KMS-11 (cell line): ENCODE results near the gene TDRD5.

ENCODE experiments used
- H2AFZ ChIP-seq: fragments of 200-600 bp; sonication (generic); 2 replicates; pipeline ENCODE4 v1.6.1; 2016; ENCODE audit warnings: antibody characterized with exemption, mixed run types, low read depth
- H3K27ac ChIP-seq: fragments of 200-600 bp; sonication (generic); 2 replicates; pipeline ENCODE4 v1.6.1; 2016; ENCODE audit warnings: mild to moderate bottlenecking, mixed run types
- H3K27me3 ChIP-seq: fragments of 200-600 bp; sonication (generic); 2 replicates; pipeline ENCODE4 v1.6.1; 2017; ENCODE audit warnings: mild to moderate bottlenecking, low read depth, mixed run types, moderate library complexity; ENCODE audit not compliant: insufficient read depth
- H3K36me3 ChIP-seq: fragments of 200-600 bp; sonication (generic); 2 replicates; pipeline ENCODE4 v1.6.1; 2017; ENCODE audit warnings: mild to moderate bottlenecking, mixed run types; ENCODE audit not compliant: insufficient read depth
- H3K4me1 ChIP-seq: fragments of 200-600 bp; sonication (generic); 2 replicates; pipeline ENCODE4 v1.6.1; 2016; ENCODE audit warnings: mild to moderate bottlenecking, low read depth, mixed run types; ENCODE audit not compliant: poor library complexity, severe bottlenecking
- H3K4me2 ChIP-seq: fragments of 200-600 bp; sonication (generic); 2 replicates; pipeline ENCODE4 v1.7.0; 2016; ENCODE audit warnings: mild to moderate bottlenecking, mixed run types
- H3K4me3 ChIP-seq: fragments of 200-600 bp; sonication (generic); IDR thresholded peaks from 2 replicates; pipeline ENCODE4 v1.6.1; 2017; ENCODE audit warnings: low read depth, low read length, mixed read lengths; ENCODE audit not compliant: insufficient read depth
- H3K79me2 ChIP-seq: fragments of 200-600 bp; sonication (generic); 2 replicates; pipeline ENCODE4 v1.6.1; 2016; ENCODE audit warnings: low read depth, mixed run types; ENCODE audit not compliant: insufficient read depth
- H3K9ac ChIP-seq: fragments of 200-600 bp; sonication (generic); 2 replicates; pipeline ENCODE4 v1.6.1; 2016; ENCODE audit warnings: mild to moderate bottlenecking, mixed run types
- H4K20me1 ChIP-seq: fragments of 200-600 bp; sonication (generic); 2 replicates; pipeline ENCODE4 v1.6.1; 2016; ENCODE audit warnings: mild to moderate bottlenecking, mixed run types; ENCODE audit not compliant: insufficient read depth
- TF ChIP-seq, protein P1 (sequence below): fragments of 200-600 bp; sonication (generic); conservative IDR thresholded peaks from 2 replicates; pipeline ENCODE4 v1.6.1; 2017; ENCODE audit warnings: low read depth, mild to moderate bottlenecking, antibody characterized with exemption, low read length, moderate library complexity, mixed read lengths

Gene TDRD5

GRCh38 chr1:179707406-179707805, 115.8 kb downstream of the TDRD5 start:
- Histone ChIP-seq H3K4me3 (no peak overlapping the region), H3K27me3 (no peaks in the 10 kb centered on the region), H3K27ac (no peak overlapping the region), H3K9ac (no peak overlapping the region), H2AFZ (no peak overlapping the region), H3K4me1 (no peaks in the 10 kb centered on the region), H3K4me2 (no peak overlapping the region), H4K20me1 (no peaks in the 10 kb centered on the region), H3K79me2 (no peaks in the 10 kb centered on the region), H3K36me3 (no peaks in the 10 kb centered on the region)
- TF ChIP-seq, protein P1, sequence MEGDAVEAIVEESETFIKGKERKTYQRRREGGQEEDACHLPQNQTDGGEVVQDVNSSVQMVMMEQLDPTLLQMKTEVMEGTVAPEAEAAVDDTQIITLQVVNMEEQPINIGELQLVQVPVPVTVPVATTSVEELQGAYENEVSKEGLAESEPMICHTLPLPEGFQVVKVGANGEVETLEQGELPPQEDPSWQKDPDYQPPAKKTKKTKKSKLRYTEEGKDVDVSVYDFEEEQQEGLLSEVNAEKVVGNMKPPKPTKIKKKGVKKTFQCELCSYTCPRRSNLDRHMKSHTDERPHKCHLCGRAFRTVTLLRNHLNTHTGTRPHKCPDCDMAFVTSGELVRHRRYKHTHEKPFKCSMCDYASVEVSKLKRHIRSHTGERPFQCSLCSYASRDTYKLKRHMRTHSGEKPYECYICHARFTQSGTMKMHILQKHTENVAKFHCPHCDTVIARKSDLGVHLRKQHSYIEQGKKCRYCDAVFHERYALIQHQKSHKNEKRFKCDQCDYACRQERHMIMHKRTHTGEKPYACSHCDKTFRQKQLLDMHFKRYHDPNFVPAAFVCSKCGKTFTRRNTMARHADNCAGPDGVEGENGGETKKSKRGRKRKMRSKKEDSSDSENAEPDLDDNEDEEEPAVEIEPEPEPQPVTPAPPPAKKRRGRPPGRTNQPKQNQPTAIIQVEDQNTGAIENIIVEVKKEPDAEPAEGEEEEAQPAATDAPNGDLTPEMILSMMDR, result no peak

DNA sequence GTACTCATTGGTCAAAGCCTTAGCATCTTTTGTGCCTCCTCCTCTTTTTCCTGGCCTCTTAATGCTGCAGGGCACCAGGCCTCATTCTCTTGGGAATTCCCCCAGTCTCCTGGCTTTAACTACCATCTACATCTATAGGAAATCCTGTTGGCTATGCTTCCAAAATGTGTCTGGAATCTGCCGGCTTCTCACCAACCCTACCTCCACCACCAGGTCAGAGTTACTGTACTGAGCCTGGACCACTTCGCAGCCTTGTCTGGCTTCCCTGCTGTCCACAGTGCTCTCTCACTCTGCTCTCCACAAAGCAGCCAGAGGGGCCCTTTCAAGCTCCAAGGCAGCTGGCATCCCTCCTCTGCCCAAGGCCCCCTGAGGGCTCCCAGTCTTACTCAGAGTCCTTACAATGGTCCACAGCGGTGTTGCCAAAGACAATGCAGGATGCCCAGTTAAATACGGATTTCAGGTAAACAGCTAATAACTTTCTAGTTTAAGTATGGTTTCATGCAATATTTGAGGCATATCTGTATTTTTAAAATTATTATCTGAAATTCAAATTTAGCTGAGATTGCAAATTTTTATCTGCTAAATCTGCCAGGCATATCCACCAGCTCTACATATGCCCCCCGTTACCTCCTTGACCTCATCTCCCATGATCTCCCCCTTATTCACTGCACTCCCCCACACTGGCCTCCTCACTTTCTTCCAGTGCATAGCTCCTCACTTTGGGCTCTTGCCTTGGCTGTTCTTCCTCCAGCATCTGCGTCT, 117.0 kb downstream of the TDRD5 start:
- no peaks in the 10 kb centered on the region for H3K27me3 ChIP-seq
- H4K20me1 ChIP-seq, result no peaks in the 10 kb centered on the region
- no peak overlapping the region for H2AFZ ChIP-seq
- no peak overlapping the region for H3K4me2 ChIP-seq
- TF ChIP-seq, protein P1, result no peak
- H3K4me1 ChIP-seq, result no peaks in the 10 kb centered on the region
- no peaks in the 10 kb centered on the region for H3K79me2 ChIP-seq
- H3K4me3 ChIP-seq, result no peak overlapping the region
- no peak overlapping the region for H3K9ac ChIP-seq
- H3K36me3 ChIP-seq, result no peaks in the 10 kb centered on the region
- no peak overlapping the region for H3K27ac ChIP-seq

DNA sequence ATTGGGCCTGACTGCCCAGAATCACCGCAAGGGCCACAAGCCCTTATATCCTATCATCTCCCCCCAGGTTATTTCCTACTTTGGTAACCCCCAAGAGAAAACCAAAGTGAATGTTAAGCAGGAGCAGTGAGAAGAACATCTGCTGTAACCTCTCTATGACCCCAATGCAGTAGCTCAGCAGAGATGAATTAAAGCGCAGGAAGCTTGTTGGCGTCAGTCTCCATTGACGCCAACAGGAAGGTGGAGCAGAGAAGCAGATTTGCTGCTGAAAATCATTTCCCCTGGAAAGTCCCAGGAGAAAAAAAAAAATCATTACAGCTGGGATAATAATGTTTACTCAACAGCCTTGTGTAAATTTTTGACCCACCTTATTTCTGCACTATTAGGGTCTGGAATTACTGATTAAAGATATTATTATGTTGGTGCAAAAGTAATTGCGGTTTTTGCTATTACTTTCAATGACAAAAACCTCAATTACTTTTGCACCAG, 118.3 kb downstream of the TDRD5 start:
- H3K4me1 ChIP-seq, result no peaks in the 10 kb centered on the region
- H3K79me2 ChIP-seq, result no peaks in the 10 kb centered on the region
- no peaks in the 10 kb centered on the region for H3K36me3 ChIP-seq
- no peaks in the 10 kb centered on the region for H4K20me1 ChIP-seq
- TF ChIP-seq, protein P1, result no peak
- no peak overlapping the region for H2AFZ ChIP-seq
- no peak overlapping the region for H3K4me2 ChIP-seq
- no peak overlapping the region for H3K4me3 ChIP-seq
- no peak overlapping the region for H3K27ac ChIP-seq
- H3K9ac ChIP-seq, result no peak overlapping the region
- no peaks in the 10 kb centered on the region for H3K27me3 ChIP-seq

GRCh38 chr1:179714159-179714558, 122.5 kb downstream of the TDRD5 start:
- Histone ChIP-seq H3K27me3 (no peaks in the 10 kb centered on the region), H3K4me3 (no peak overlapping the region), H3K4me1 (no peaks in the 10 kb centered on the region), H3K4me2 (no peak overlapping the region), H3K36me3 (no peaks in the 10 kb centered on the region), H3K79me2 (no peaks in the 10 kb centered on the region), H2AFZ (no peak overlapping the region), H3K27ac (no peak overlapping the region), H3K9ac (no peak overlapping the region), H4K20me1 (no peaks in the 10 kb centered on the region)
- TF ChIP-seq, protein P1, result no peak
